Stimulated activated CD8-positive, alpha-beta memory T cell treated with anti-CD3 and anti-CD28 coated beads, Interleukin-7, amount 100 ng/mL, for 48 hours (primary cell): Measurements from ENCODE around the gene VPS35L.
"Not testable (repeated sequence)": the region's sequence is repeated elsewhere in the genome, so short reads cannot be mapped to it uniquely, and the experiment has no call there.

Source experiments
- DNase-seq, 2 donors: peaks; one replicate each; pipeline ENCODE4 v3.0.0-alpha.2; 2020; ENCODE audit warnings: low read depth in 1 of 2; ENCODE audit errors: extremely low read depth in 1 of 2

Gene VPS35L

GRCh38 chr16:19709381-19710136 lies 154.1 kb downstream of the VPS35L start:
- no peak for DNase-seq

GRCh38 chr16:19710191-19710908 lies 154.8 kb downstream of the VPS35L start:
- DNase-seq, result no peak

- DNase-seq, result no peak
Observed at GRCh38 chr16:19710991-19711545, 155.6 kb downstream of the VPS35L start.

GRCh38 chr16:19711643-19712042 lies 156.1 kb downstream of the VPS35L start:
- DNase-seq, result no peak

GRCh38 chr16:19712418-19713058 lies 157.0 kb downstream of the VPS35L start:
- DNase-seq, result no peak

- no peak for DNase-seq
Observed at GRCh38 chr16:19713697-19714096, 158.2 kb downstream of the VPS35L start.

GRCh38 chr16:19715566-19715965 lies 160.1 kb downstream of the VPS35L start:
- no peak for DNase-seq

- DNase-seq, result no peak
Observed at GRCh38 chr16:19716183-19716582, 160.7 kb downstream of the VPS35L start.

GRCh38 chr16:19716728-19717127 lies 161.2 kb downstream of the VPS35L start:
- DNase-seq, result not testable (repeated sequence)

GRCh38 chr16:19717314-19717713 lies 161.8 kb downstream of the VPS35L start:
- DNase-seq, result no peak

- peak; percentile 81 to 88 for DNase-seq
Observed at GRCh38 chr16:19717741-19718623, 162.5 kb downstream of the VPS35L start, which contains the start of the genes IQCK and KNOP1. IQCK (plus strand) TSS chr16:19718271; CDS start chr16:19718307, 36 bp downstream. KNOP1 (minus strand) TSS chr16:19718227; CDS start chr16:19715035, 3,192 bp downstream.

- no peak for DNase-seq
Observed at GRCh38 chr16:19718624-19718965, 163.1 kb downstream of the VPS35L start.

- no peak for DNase-seq
Observed at GRCh38 chr16:19722269-19722952, 166.9 kb downstream of the VPS35L start.

GRCh38 chr16:19722981-19723380 lies 167.5 kb downstream of the VPS35L start:
- no peak for DNase-seq

- DNase-seq, result no peak
Observed at GRCh38 chr16:19728636-19728965, 173.1 kb downstream of the VPS35L start.

- no peak for DNase-seq
Observed at GRCh38 chr16:19733551-19733950, 178.0 kb downstream of the VPS35L start.

- no peak for DNase-seq
Observed at GRCh38 chr16:19735074-19735867, 179.8 kb downstream of the VPS35L start.

- no peak for DNase-seq
Observed at GRCh38 chr16:19737306-19738038, 182.0 kb downstream of the VPS35L start.
